A549 (cell line): ENCODE results near the gene MBD1.
"Not testable (repeated sequence)": the region's sequence is repeated elsewhere in the genome, so short reads cannot be mapped to it uniquely, and the experiment has no call there.

ENCODE experiments used
- ATOH8 ChIP-seq: fragments of 250-450 bp; sonication (Bioruptor Pico); IDR thresholded peaks from 2 replicates; pipeline ENCODE4 v1.5.0; 2020; ENCODE audit warnings: low read depth, mild to moderate bottlenecking, moderate library complexity
- CTCF ChIP-seq: fragments of >200 bp; sonication (Bioruptor Twin); formaldehyde crosslinking; IDR thresholded peaks from 3 replicates; pipeline ENCODE4 v1.5.1; 2016
- KDM5A ChIP-seq: fragments of 200-600 bp; sonication (generic); IDR thresholded peaks from 2 replicates; pipeline ENCODE4 v1.6.1; 2016; ENCODE audit warnings: antibody characterized with exemption, mild to moderate bottlenecking
- RAD21 ChIP-seq, 2 experiments: fragments of >200 bp in 1 of 2; sonication (Bioruptor Twin) in 1 of 2; formaldehyde crosslinking in 1 of 2; IDR thresholded peaks in 1 of 2; conservative IDR thresholded peaks in 1 of 2; 2 replicates in 1 of 2; 3 replicates in 1 of 2; pipeline ENCODE4 v1.6.1; 2012 to 2018; ENCODE audit warnings: inconsistent platforms in 1 of 2
- SREBF2 ChIP-seq: fragments of 450-650 bp; IDR thresholded peaks from 2 replicates; pipeline ENCODE4 v1.6.1; 2014; ENCODE audit warnings: mild to moderate bottlenecking, moderate library complexity

- TF ChIP-seq ATOH8 (CRISPR knock-in tag); RAD21 (conservative IDR thresholded peaks at IDR 0.05 in 1 of 2, IDR thresholded peaks at IDR 0.05 in 1 of 2); SREBF2; CTCF; KDM5A: not testable (repeated sequence)
Measured at GRCh38 chr18:50308851-50309250, 27.5 kb upstream of the MBD1 start.
